Measurements from ENCODE around the gene ADGRA1.

GRCh38 chr10:133126431-133127290 is 38.9 kb downstream of the ADGRA1 start:
- no peak for TF ChIP-seq CTCF (IDR thresholded peaks at IDR 0.05 in 2 of 3, conservative IDR thresholded peaks at IDR 0.05 in 1 of 3; ENCODE audit: control insufficient read depth in 2 of 3, extremely low read depth in 1 of 3, insufficient read depth in 1 of 3, low read depth in 3 of 3, low read length in 3 of 3)
- TF ChIP-seq ZNF207 (IDR thresholded peaks at IDR 0.05; ENCODE audit: borderline replicate concordance): no peak
- no peak for TF ChIP-seq BCL3 (IDR thresholded peaks at IDR 0.05; ENCODE audit: borderline replicate concordance, insufficient read depth, low read depth, low read length, poor library complexity, severe bottlenecking)
- no peak for TF ChIP-seq TCF7 (IDR thresholded peaks at IDR 0.05; ENCODE audit: borderline replicate concordance)
- TF ChIP-seq NR2C2 (IDR thresholded peaks at IDR 0.05; ENCODE audit: borderline replicate concordance, control insufficient read depth, insufficient read length, low read depth): no peak
- no peak for TF ChIP-seq POLR2A (IDR thresholded peaks at IDR 0.05; ENCODE audit: low read depth, low read length)
- TF ChIP-seq SUZ12 (IDR thresholded peaks at IDR 0.05; ENCODE audit: unreplicated experiment): no peak
- TF ChIP-seq RFX5 (IDR thresholded peaks at IDR 0.05; ENCODE audit: low read depth, low read length): no peak
- TF ChIP-seq, protein P1, sequence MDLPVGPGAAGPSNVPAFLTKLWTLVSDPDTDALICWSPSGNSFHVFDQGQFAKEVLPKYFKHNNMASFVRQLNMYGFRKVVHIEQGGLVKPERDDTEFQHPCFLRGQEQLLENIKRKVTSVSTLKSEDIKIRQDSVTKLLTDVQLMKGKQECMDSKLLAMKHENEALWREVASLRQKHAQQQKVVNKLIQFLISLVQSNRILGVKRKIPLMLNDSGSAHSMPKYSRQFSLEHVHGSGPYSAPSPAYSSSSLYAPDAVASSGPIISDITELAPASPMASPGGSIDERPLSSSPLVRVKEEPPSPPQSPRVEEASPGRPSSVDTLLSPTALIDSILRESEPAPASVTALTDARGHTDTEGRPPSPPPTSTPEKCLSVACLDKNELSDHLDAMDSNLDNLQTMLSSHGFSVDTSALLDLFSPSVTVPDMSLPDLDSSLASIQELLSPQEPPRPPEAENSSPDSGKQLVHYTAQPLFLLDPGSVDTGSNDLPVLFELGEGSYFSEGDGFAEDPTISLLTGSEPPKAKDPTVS (IDR thresholded peaks at IDR 0.05; ENCODE audit: low read depth, low read length): no peak
- TF ChIP-seq RAD21 (IDR thresholded peaks at IDR 0.05; ENCODE audit: insufficient read depth, low read depth, low read length): no peak
- no peak for TF ChIP-seq YY1 (IDR thresholded peaks at IDR 0.05; ENCODE audit: low read depth, low read length)
- no peak for TF ChIP-seq EP300 (IDR thresholded peaks at IDR 0.05; ENCODE audit: borderline replicate concordance in 1 of 2, control insufficient read depth in 1 of 2, low read depth in 2 of 2, low read length in 2 of 2)
